Right ventricle myocardium inferior (tissue), 1 donor: Measurements from ENCODE around the gene GLI3. TPM values are rescaled to one million over a fixed set of nuclear protein-coding genes. Genes with fewer than 3 reads are reported as not detected.

Source experiments
- ATAC-seq: fragments of 200-7000 bp; cut with Tn5 transposase; one replicate; pipeline ENCODE4 v1.9.1; 2020; ENCODE audit warnings: mild to moderate bottlenecking, moderate library complexity
- DNase-seq: peaks from one replicate; pipeline ENCODE4 v3.0.0; 2021; ENCODE audit errors: missing footprints
- intact Hi-C: fragments of 100-400 bp; cut with DNase I; formaldehyde crosslinking; loops from one replicate; pipeline ENCODE4 v1.11.0; 2022
- total RNA-seq: library from RNA; stranded (reverse); fragmentation: NEBNext Ultra II Directional; extraction: Animal tissue kit (Norgen Biotek cat#: 25700); gene quantifications from one replicate; pipeline ENCODE4 v1.2.1, GENCODE V29; 2021
- donor health status: DM: no; HTN: yes; CAD: no; lungs with severe emphysema.

GLI3 gene
- total RNA-seq, 1 donor from 2014 or later: 3.9 TPM

GRCh38 chr7:41976411-41976810, 260.6 kb downstream of the GLI3 start:
- intact Hi-C loops: loop anchor here (5.0 to 10.0 kb wide), 4 partner anchors 34 to 868 kb away; no protein-coding TSS in a partner anchor
- ATAC-seq: no peak

GRCh38 chr7:41975849-41976248, 261.2 kb downstream of the GLI3 start:
- DNase-seq (no peak), ATAC-seq (no peak)
- intact Hi-C loops: loop anchor here (5.0 to 10.0 kb wide), 4 partner anchors 34 to 869 kb away; no protein-coding TSS in a partner anchor

More at GRCh38 chr7:41976411-41976810, 260.6 kb downstream of the GLI3 start:
- no peak for DNase-seq

GRCh38 chr7:41974870-41975557, 262.0 kb downstream of the GLI3 start:
- ATAC-seq (no peak), DNase-seq (no peak)
- intact Hi-C loops: loop anchor here (5.0 to 10.0 kb wide), 4 partner anchors 33 to 870 kb away; no protein-coding TSS in a partner anchor

- intact Hi-C loops: loop anchor here (10.0 kb wide), 3 partner anchors 332 to 872 kb away; no protein-coding TSS in a partner anchor
These were observed 263.7 kb downstream of the GLI3 start for GRCh38 chr7:41973202-41973730.

GRCh38 chr7:41972776-41973175, 264.2 kb downstream of the GLI3 start:
- no peak for ATAC-seq
- intact Hi-C loops: loop anchor here (10.0 kb wide), 3 partner anchors 332 to 872 kb away; no protein-coding TSS in a partner anchor
- DNase-seq: no peak

More at GRCh38 chr7:41973202-41973730, 263.7 kb downstream of the GLI3 start:
- ATAC-seq (no peak), DNase-seq (no peak)

- peak; percentile 27 for DNase-seq
- intact Hi-C loops: loop anchor here (10.0 kb wide), 3 partner anchors 333 to 873 kb away; no protein-coding TSS in a partner anchor
- no peak for ATAC-seq
These were observed 264.7 kb downstream of the GLI3 start for GRCh38 chr7:41972270-41972669.

- ATAC-seq: no peak
- intact Hi-C loops: loop anchor here (10.0 kb wide), 3 partner anchors 333 to 873 kb away; no protein-coding TSS in a partner anchor
- no peak for DNase-seq
These were observed 265.3 kb downstream of the GLI3 start for GRCh38 chr7:41971640-41972187.

- ATAC-seq: no peak
- DNase-seq: no peak
- intact Hi-C loops: loop anchor here (10.0 kb wide), 3 partner anchors 334 to 874 kb away; no protein-coding TSS in a partner anchor
These were observed 266.1 kb downstream of the GLI3 start for GRCh38 chr7:41970941-41971340.

GRCh38 chr7:41969561-41970105, 267.4 kb downstream of the GLI3 start:
- intact Hi-C loops: loop anchor here (10.0 kb wide), 3 partner anchors 335 to 875 kb away; no protein-coding TSS in a partner anchor
- DNase-seq (no peak), ATAC-seq (no peak)

- intact Hi-C loops: no loop called here
- DNase-seq (no peak), ATAC-seq (no peak)
These were observed 269.9 kb downstream of the GLI3 start for GRCh38 chr7:41967156-41967555.

- DNase-seq (peak; percentile 35), ATAC-seq (no peak)
- intact Hi-C loops: no loop called here
These were observed 271.0 kb downstream of the GLI3 start for GRCh38 chr7:41965951-41966505.

- no peak for DNase-seq
- no peak for ATAC-seq
- intact Hi-C loops: no loop called here
These were observed 271.9 kb downstream of the GLI3 start for GRCh38 chr7:41964849-41965745.

GRCh38 chr7:41964183-41964753, 272.7 kb downstream of the GLI3 start:
- no peak for DNase-seq

GRCh38 chr7:41956705-41957104, 280.3 kb downstream of the GLI3 start:
- intact Hi-C loops: no loop called here
- DNase-seq: no peak
- ATAC-seq: peak; percentile 12

More at GRCh38 chr7:41964183-41964753, 272.7 kb downstream of the GLI3 start:
- ATAC-seq: no peak
- intact Hi-C loops: no loop called here

GRCh38 chr7:41955893-41956675, 280.9 kb downstream of the GLI3 start:
- DNase-seq (peak; percentile 94), ATAC-seq (peak; percentile 98)
- intact Hi-C loops: no loop called here

GRCh38 chr7:41955451-41955850, 281.6 kb downstream of the GLI3 start:
- DNase-seq (no peak), ATAC-seq (no peak)
- intact Hi-C loops: no loop called here

GRCh38 chr7:41954976-41955375, 282.0 kb downstream of the GLI3 start:
- intact Hi-C loops: no loop called here
- DNase-seq (no peak), ATAC-seq (no peak)
